ENCODE results near the gene CD163L1.

CD163L1 gene

DNA sequence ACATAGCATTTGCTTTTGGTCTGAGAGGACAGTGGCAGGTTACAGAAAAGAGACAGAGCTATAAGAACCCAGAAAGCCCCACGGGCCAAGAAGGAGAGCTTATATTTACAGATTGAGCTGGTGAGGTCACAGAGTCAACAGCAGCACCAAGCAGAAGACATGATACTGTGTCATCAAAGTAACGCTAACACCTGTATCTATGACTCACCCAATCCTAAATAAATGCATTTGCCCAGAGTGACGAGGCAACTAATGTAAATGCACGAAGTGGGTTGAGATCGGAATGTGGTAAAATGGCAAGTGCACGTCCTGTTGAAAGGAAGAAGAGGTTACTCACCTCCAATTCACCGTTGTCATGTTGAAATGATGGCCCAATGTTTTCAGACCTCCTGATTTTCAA lies 6.7 kb upstream of the CD163L1 start:
- Histone ChIP-seq H3K27ac (no peak overlapping the region), H3K9ac (no peak overlapping the region), H3K9me3 (ENCODE audit: control insufficient read depth, low read length) (no peaks in the 10 kb centered on the region), H3K4me2 (ENCODE audit: low read length) (no peak overlapping the region), H3K4me1 (no peaks in the 10 kb centered on the region), H3K27me3 (ENCODE audit: control insufficient read depth, insufficient read depth, low read length) (no peaks in the 10 kb centered on the region), H3K79me2 (no peaks in the 10 kb centered on the region), H3K36me3 (ENCODE audit: control insufficient read depth, insufficient read depth, low read length) (no peaks in the 10 kb centered on the region), H3K4me3 (ENCODE audit: low read depth, low read length) (no peak overlapping the region), H2AFZ (no peak overlapping the region)
- TF ChIP-seq, protein P1, sequence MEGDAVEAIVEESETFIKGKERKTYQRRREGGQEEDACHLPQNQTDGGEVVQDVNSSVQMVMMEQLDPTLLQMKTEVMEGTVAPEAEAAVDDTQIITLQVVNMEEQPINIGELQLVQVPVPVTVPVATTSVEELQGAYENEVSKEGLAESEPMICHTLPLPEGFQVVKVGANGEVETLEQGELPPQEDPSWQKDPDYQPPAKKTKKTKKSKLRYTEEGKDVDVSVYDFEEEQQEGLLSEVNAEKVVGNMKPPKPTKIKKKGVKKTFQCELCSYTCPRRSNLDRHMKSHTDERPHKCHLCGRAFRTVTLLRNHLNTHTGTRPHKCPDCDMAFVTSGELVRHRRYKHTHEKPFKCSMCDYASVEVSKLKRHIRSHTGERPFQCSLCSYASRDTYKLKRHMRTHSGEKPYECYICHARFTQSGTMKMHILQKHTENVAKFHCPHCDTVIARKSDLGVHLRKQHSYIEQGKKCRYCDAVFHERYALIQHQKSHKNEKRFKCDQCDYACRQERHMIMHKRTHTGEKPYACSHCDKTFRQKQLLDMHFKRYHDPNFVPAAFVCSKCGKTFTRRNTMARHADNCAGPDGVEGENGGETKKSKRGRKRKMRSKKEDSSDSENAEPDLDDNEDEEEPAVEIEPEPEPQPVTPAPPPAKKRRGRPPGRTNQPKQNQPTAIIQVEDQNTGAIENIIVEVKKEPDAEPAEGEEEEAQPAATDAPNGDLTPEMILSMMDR (IDR thresholded peaks at IDR 0.05): no peak

DNA sequence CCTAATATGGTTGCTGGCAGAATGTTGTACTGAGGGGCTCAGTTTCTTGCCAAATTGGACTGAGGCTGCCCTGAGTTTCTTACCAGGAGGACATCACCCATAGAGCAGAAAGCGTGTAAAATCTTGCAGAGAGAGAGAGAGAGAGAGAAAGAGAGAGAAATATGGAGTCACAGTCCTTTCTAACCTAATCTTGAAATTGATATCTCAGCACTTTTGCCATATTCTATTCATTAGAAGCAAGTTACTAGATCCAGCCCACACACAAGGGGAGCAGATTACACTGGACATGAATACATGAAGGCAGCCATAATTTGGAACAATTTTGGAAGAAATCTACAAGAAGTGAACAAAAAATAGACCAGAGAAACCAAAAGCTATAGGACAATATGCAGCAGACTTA lies 4.1 kb upstream of the CD163L1 start:
- Histone ChIP-seq H3K4me1 (no peaks in the 10 kb centered on the region), H3K4me3 (ENCODE audit: low read depth, low read length) (no peak overlapping the region), H2AFZ (no peak overlapping the region), H3K79me2 (no peaks in the 10 kb centered on the region), H3K9ac (no peak overlapping the region), H3K9me3 (ENCODE audit: control insufficient read depth, low read length) (no peaks in the 10 kb centered on the region), H3K27ac (no peak overlapping the region), H3K27me3 (ENCODE audit: control insufficient read depth, insufficient read depth, low read length) (no peaks in the 10 kb centered on the region), H3K36me3 (ENCODE audit: control insufficient read depth, insufficient read depth, low read length) (no peaks in the 10 kb centered on the region), H3K4me2 (ENCODE audit: low read length) (no peak overlapping the region)
- TF ChIP-seq, protein P1 (IDR thresholded peaks at IDR 0.05): no peak

DNA sequence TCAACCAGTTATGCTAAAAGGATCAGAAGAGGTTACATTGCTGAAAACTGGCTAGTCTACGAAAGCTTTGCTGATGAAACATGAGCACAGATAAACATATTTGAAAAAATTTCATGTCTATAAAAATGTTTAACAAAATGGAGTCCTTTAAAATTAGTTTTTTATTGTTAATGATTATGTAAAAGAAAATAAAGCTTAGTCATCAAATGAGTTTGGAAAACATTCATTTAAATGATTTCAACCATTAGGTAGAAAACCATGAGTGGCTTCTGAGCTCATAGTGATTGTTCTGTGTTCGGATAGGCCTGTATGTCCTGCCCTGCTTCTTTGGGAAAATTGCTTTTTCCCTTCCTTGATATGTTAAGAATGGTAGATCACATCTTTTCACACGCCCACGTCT lies 584 bp upstream of the CD163L1 start:
- Histone ChIP-seq H3K4me2 (ENCODE audit: low read length) (no peak overlapping the region), H3K4me1 (no peaks in the 10 kb centered on the region), H3K79me2 (no peaks in the 10 kb centered on the region), H3K27ac (no peak overlapping the region), H3K9me3 (ENCODE audit: control insufficient read depth, low read length) (no peaks in the 10 kb centered on the region), H3K9ac (no peak overlapping the region), H2AFZ (no peak overlapping the region), H3K27me3 (ENCODE audit: control insufficient read depth, insufficient read depth, low read length) (no peaks in the 10 kb centered on the region), H3K36me3 (ENCODE audit: control insufficient read depth, insufficient read depth, low read length) (no peaks in the 10 kb centered on the region), H3K4me3 (ENCODE audit: low read depth, low read length) (no peak overlapping the region)
- TF ChIP-seq, protein P1 (IDR thresholded peaks at IDR 0.05): no peak

DNA sequence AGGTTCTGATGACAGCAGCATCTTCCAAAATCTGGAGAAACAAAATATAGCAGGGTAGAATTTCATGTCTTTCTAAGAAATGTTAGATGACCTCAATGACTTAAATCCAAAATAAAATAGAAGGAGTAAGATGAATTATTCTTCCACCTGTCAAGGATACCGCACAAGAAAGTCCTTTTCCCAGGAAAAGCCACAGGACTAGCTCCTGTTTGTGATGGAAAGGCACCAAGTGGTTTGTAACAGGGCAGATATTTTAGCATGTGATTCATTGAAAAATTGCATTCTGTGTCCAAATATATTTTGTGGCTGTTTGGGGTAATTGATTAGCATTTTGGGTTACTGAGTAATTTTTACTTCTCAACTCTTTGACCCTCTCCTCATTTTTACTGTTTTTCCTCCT lies 2.7 kb downstream of the CD163L1 start:
- H3K79me2 ChIP-seq: no peaks in the 10 kb centered on the region
- H3K4me2 ChIP-seq (ENCODE audit: low read length): no peak overlapping the region
- no peak overlapping the region for H2AFZ ChIP-seq

More for the DNA sequence above, 2.7 kb downstream of the CD163L1 start:
- Histone ChIP-seq H3K9ac (no peak overlapping the region), H3K4me3 (ENCODE audit: low read depth, low read length) (no peak overlapping the region), H3K9me3 (ENCODE audit: control insufficient read depth, low read length) (no peaks in the 10 kb centered on the region), H3K4me1 (no peaks in the 10 kb centered on the region), H3K36me3 (ENCODE audit: control insufficient read depth, insufficient read depth, low read length) (no peaks in the 10 kb centered on the region), H3K27ac (no peak overlapping the region), H3K27me3 (ENCODE audit: control insufficient read depth, insufficient read depth, low read length) (no peaks in the 10 kb centered on the region)
- TF ChIP-seq, protein P1 (IDR thresholded peaks at IDR 0.05): no peak

Measured in parathyroid adenoma (tissue), 2 donors.